ENCODE measurements around the gene ZNF669.

ZNF669 gene

DNA sequence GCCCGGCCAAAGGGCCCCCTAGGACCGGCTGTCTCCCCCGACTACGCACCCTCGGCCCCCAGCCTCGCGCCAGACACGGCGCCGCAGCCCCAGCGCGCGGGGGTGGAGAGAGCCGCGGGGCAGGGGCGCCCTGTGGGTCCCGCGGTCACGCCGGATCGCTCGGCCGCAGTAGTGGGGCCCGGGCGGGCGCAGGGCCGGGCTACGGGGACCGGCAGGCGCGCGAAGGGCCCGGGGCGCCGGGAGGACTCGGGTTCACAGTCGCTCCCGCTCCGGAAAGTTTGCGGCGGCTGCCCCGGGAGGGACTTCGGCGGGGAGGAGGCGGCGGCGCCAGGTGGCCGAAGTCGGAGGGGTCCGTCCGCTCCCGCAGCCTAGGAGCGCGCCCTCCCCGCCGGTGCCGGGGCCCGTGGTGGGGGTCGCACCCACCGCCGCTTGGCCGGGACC, 7.1 kb upstream of the ZNF669 start:
- DNase-seq (ENCODE audit: low read depth): no peak

DNA sequence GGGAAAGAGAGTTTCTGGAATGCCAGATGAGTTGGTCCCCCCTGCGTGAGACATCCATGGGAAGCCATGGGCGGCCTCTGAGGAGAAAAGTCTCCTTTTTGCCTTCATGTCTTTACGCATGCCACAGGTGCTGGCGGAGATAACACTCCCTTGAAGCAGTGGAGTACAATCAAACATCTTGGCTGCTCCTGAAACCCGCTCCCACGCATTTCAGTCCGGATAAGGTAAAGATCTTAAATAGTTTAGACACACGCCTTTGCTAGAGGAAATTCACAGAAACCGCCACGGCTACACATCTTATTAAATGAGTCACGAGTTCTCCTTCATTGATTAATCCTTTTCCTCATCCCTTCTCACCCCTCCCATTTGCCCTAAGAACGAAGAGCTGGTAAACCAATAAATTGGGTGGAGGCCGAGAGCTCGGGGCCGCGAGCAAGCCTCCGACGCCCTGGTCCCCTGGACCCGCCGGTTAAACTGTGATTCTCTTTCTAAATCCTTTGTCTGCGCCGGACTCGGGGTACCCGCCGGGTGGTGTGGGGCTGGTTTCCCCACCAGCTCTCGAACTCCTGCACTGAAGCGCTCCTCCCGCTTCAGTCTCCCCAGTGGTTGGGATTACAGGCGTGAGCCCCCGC, 6.6 kb upstream of the ZNF669 start:
- no peak for DNase-seq (ENCODE audit: low read depth)

DNA sequence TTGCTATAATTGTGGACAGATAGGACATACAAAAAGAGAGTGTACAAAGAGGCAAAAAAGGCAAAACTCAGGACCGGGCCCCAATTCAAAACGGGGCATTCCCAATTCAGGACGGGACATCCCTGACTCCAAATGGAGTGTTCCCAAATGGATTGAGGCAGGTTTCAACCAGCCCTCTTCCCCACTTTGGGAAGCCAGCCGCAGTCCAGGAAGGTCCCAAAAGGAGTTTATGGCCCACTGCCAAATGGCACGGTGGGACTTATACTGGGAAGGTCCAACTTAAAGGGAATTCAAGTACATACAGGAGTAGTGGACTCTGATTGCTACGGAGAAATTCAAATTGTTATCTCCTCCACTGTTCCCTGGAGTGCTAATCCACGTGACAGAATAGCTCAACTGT, 3.5 kb upstream of the ZNF669 start:
- DNase-seq (ENCODE audit: low read depth): no peak

DNA sequence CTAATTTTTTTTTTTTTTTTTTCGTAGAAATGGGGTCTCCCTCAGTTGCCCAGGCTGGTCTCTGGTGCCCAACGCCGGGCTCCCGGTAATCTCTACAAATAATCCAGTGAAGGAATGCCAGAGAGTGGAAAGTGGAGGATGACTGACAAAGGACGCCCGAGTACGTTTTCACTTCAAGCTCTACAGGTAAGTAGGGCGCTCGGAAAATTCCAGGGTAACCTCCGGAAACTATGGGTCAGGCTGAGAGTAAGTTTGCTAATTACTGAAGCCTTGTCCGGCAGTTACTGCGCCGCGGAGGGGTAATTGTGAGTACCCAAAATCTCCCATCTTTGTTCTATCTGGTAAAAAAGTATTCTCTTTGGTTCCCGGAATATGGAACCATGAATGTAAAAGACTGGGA, 1.8 kb upstream of the ZNF669 start:
- DNase-seq (ENCODE audit: low read depth): no peak

DNA sequence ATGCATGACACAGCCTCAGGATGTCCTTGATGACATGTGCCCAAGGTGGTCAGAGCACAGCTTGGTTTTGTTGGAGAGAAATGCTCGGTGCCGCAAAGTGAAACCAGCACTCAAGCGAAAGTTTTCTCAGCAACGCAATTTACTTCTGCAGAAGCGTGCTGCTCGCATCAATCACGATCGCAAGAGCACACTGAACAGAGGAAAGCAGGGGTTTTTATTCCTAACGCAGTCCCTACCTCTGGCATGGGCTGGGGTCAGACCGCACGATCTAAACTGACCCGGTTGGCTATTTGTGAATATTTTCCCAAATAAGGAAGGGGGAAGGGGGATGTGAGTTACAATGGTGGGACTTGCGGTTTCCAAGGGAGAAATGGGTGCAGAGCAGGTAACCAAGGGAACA, 809 bp upstream of the ZNF669 start:
- DNase-seq (ENCODE audit: low read depth): no peak

GRCh38 chr1:247102381-247102780, 1.8 kb downstream of the ZNF669 start:
- DNase-seq (ENCODE audit: low read depth): no peak

DNA sequence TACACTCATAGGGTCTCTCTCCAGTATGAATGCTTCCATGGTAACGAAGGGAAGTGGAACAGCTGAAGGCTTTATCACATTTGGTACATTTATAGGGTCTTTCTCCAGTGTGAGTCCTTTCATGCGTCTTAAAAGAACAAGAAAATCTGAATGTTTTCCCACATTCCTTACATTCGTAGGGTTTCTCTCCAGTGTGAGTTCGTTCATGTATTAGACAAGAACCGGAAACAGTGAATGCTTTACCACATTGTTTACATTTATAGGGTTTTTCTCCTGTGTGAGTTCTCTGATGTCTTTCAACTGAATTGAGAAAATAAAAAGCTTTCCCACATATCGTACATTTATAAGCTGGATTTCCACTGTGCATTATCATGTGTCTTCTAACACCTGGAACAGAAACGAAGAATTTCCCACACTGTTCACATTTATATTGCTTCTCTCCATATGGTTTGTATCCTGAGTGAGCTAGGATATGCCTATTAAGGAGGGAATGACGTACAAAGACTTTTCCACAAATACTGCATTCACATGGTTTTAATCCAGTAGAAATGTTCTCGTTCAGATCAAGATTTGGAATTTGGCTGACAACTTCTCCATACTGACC, 3.4 kb downstream of the ZNF669 start:
- DNase-seq (ENCODE audit: low read depth): no peak

DNA sequence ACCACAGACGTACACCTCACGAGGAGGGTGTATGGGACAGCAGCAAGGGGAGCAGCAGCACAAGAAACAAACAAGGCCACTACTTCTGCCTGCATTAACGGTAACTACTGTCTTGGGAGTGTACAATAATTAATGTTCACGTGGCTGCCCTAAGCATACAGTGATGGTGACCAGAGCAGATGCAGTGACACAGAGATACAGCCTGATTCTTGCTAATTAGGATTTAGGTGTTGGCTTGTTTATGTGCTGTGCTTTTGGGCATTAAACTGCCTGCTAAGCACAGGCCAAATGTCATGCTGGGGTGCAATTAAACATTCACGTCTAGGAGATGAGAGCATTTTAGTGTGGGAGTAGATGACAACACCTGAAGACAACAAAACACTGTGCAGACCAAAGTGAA, 7.2 kb downstream of the ZNF669 start:
- no peak for DNase-seq (ENCODE audit: low read depth)

DNA sequence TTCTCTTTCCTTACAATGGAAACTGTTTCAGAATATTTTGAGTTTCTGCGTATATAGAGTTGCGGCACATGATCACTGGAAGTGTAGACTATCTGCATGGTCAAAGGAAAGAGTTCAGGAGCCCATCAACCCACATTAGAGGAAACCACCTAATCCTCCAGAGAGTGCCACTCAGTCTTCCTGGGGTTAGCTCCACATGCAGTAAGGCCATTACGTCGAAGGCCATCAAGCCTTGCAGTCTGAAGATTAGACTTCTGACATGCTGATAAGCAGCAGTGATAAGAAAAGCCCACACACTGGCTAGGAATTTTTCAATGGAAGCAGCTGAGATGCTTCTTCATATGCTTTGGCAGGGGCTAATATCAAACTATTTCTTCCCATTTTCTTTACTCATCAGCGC, 7.6 kb downstream of the ZNF669 start:
- DNase-seq (ENCODE audit: low read depth): no peak

DNA sequence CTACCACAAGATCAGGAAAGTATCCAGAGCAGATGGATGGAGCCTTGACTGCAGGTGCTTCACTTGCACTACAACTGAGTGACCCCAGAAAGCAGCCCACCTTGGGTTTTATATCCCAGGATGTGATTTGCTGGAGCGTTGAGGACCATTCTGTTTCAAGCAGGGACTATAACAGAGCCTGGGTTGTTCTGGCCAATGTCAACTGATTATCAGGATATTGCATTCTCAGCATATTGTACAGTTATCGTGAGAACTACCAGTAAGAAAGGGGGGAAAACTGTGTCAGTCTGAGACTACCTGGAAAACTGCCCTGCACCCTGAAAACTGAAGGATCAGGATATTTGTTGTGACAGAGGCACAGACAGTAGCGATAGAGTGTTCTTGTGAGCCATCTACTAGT, 8.0 kb downstream of the ZNF669 start:
- no peak for DNase-seq (ENCODE audit: low read depth)

GRCh38 chr1:247090455-247090854, 13.7 kb downstream of the ZNF669 start:
- no peak for DNase-seq (ENCODE audit: low read depth)

DNA sequence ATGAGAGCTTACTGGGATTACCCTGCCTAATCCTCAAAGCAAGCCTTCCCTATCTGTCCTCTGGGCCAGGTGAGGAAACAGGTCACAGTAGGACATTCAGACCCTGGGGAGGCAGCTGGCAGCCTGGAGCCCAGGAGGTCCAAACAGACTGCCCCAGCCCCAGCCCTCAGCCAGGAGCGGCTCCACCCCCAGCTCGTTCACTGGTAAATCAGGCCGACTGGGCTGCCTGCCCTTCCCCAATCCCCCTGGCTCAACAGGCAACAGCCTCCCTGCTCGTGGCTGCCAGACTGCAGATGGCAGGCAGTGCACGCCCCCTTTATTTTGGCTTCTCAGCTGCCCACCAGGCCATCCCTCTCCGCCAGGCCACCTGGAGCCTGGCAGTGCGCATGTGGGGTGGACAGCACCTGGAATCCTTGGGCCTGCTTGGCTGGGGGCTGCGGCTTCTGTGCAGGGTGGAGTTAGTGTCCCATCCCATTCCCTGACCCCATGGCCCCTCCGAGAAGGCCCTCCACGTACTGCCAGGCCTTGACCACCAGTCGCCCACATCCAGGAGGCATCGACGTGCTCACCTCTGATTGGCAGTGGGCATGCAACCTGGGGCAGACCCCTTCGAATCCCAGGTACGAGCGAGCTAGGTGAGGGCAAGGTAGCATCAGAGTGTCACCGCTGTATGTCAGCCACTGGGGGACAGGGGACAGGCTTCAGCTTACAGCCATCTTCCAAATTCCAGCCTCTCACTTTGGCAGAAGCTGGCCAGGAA, 14.4 kb downstream of the ZNF669 start:
- no peak for DNase-seq (ENCODE audit: low read depth)

- DNase-seq (ENCODE audit: low read depth): no peak
These were observed 15.2 kb downstream of the ZNF669 start for GRCh38 chr1:247088967-247089366.

DNA sequence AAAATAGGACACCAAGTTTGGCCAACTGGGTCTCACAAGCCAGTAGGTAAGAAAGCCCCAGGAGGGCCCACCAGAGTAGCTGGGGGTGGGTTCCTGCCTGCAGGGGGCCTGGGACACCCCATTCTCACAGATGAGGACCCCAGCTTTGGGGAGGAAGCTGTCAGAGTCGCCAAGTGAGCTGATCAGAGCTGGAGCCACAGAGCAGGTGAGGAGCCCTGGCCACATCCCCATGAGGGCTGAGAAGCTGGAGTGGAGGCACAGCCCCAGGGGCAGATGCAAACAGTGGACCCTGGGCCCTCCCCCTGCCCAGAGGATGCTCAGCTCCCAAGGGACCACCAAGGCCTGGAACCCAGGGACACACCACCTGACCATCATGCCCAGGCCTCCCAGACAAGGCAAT, 16.9 kb downstream of the ZNF669 start:
- no peak for DNase-seq (ENCODE audit: low read depth)

DNA sequence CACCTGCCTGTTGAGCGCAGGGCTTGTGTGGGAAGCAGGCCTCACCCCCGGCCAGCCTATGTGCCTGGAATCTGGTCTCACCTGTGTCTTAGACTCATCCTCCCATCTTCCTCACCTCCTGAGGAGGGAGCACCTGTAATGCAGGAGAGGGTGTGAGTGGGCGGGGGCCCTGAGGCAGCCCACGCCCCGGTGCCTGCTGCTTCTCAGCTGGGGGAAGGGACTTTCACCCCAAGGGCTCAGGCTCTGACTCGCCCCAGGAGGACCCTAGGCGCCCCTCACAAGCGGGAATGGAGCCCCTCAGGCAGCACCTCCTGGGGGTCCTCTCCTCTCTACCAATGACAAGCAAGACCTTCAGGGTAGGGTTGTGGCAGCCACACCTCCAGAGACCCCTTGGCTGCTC, 18.8 kb downstream of the ZNF669 start:
- DNase-seq (ENCODE audit: low read depth): no peak

DNA sequence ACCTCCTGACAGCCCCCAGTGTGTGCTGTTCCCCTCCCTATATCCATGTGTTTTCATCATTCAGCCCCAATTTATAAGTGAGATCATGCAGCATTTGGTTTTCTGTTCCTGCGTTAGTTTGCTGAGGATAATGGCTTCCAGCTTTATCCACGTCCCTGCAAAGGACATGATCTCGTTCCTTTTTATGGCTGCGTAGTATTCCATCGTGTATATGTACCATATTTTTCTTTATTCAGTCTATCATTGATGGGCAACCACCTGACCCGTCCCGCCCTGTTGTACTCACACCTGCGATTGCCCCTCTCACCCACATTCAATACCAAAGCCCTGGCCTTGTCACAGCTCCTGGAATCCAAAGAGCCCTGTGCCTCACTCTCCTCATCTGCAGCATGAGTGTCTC, 19.4 kb downstream of the ZNF669 start:
- DNase-seq (ENCODE audit: low read depth): no peak

- DNase-seq (ENCODE audit: low read depth): no peak
These were observed 24.8 kb downstream of the ZNF669 start for GRCh38 chr1:247079141-247079874.

DNA sequence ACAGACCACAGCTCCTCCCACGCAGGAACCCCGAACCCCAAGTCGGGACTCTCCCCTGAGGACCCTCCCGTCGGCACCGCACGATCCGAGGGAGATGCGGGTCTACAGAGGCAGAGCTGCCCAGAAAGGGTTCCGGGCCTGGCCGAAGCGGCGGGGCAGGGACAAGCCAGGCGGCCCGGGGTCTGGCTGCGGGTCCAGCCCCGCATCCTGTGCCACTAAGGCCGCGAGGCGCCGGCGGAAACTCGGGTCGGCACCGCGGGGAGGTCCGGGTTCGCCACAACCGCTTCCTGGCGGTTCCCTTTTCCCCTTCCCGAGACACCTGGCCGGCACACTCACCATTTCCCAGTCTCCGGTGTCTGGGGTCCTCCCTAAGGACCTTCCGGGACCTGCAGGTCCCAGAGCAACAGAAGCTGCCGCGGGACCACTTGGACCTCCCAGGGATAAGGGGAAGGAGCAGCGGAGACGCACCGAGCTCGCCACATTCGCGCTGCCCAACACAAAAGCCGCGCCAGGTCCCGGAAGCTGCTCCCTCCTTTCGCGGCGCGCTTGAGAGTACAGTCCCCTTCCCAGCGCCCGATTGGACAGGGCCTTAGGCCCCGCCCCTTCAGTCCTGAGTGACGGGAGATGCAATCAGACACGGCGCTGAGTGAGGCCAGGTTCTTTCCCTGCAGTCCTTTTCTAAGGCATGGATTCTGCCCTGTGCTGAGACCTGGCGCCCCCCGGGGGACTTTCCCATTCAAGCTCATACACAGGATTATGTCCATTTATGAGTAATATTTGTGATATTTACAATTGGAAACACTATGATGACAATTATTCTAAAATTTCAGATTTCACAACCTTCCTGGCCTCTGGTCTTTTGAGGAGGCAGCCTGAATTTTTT, 25.7 kb downstream of the ZNF669 start, which contains the start of gene ZNF670:
ZNF670 (minus strand) TSS at position 554 of the 883 bp plus-strand sequence; CDS start at position 339, 215 bp downstream.
- DNase-seq (ENCODE audit: low read depth): peak; percentile 65

GRCh38 chr1:247077876-247078257, 26.3 kb downstream of the ZNF669 start:
- no peak for DNase-seq (ENCODE audit: low read depth)

GRCh38 chr1:247077213-247077612, 26.9 kb downstream of the ZNF669 start:
- no peak for DNase-seq (ENCODE audit: low read depth)

DNA sequence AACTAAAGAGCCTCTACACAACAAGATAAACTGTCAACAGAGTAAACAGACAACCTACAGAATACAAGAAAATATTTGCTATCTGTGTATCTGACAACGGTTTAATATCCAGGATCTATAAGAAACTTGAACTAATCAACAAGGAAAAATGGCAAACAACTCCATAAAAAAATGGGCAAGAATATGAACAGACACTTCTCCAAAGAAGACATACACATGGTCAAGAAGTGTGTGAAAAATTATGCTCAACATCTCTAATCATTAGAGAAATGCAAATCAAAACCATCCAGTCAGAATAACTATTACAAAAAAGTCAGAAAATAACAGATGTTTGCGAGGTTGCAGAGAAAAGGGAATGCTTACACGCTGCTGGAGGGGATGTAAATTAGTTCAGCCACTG, 33.5 kb downstream of the ZNF669 start:
- no peak for DNase-seq (ENCODE audit: low read depth)

GRCh38 chr1:247064304-247064703, 39.9 kb downstream of the ZNF669 start:
- DNase-seq (ENCODE audit: low read depth): no peak

Measured in stimulated activated CD8-positive, alpha-beta memory T cell treated with anti-CD3 and anti-CD28 coated beads, Interleukin-15, amount 100 ng/mL, for 1 hour (primary cell).